Measurements from ENCODE around the gene KRT9.
"Not testable (repeated sequence)": the region's sequence is repeated elsewhere in the genome, so short reads cannot be mapped to it uniquely, and the experiment has no call there.

KRT9 gene

GRCh38 chr17:41571561-41572434, at the start of gene KRT9:
TSS of gene KRT9 (minus strand) at chr17:41572059. CDS start at chr17:41571992, 67 bp downstream.
- in situ Hi-C loops (cut with MboI; ENCODE audit: low sequenced_read_pairs), result no loop called here

GRCh38 chr17:41621435-41621817, 49.6 kb upstream of the KRT9 start:
- in situ Hi-C loops (cut with MboI; ENCODE audit: low sequenced_read_pairs), result not testable (repeated sequence)

DNA sequence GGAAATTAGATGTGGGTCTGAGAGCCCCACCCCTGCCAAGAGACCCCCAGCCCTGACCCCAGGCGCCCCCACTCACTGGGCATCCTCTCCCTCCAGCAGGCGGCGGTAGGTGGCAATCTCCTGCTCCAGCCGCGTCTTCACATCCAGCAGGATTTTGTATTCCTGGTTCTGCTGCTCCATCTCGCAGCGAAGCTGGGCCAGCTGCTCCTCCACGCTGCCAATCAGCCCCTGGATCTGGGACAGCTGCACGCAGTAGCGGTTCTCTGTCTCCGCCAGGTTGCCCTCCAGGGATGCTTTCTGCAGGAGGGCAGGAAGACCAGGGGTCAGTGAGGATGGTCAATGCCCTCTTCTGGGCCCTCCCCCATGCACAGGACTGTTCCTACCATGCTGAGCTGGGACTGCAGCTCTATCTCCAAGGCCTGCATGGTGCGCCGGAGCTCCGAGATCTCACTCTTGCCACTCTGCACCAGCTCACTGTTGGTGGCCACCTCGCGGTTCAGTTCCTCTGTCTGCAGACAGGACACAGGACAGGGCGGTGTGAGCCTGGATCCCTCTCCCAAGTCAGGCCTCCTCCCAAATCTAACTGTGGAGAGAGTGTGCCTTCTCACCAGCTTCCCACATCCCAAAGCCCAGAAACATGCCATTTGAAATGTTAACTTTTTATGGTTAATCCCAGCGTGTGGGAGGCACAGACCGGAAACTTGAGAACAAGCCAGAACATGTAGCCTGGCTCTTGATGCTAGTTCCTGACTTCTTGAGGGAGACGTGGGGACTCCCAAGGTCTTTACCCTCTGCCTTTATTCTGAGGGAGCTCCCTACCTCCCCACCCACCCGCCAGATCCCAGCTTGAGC, 49.0 kb upstream of the KRT9 start:
- in situ Hi-C loops (cut with MboI; ENCODE audit: low sequenced_read_pairs), result no loop called here

DNA sequence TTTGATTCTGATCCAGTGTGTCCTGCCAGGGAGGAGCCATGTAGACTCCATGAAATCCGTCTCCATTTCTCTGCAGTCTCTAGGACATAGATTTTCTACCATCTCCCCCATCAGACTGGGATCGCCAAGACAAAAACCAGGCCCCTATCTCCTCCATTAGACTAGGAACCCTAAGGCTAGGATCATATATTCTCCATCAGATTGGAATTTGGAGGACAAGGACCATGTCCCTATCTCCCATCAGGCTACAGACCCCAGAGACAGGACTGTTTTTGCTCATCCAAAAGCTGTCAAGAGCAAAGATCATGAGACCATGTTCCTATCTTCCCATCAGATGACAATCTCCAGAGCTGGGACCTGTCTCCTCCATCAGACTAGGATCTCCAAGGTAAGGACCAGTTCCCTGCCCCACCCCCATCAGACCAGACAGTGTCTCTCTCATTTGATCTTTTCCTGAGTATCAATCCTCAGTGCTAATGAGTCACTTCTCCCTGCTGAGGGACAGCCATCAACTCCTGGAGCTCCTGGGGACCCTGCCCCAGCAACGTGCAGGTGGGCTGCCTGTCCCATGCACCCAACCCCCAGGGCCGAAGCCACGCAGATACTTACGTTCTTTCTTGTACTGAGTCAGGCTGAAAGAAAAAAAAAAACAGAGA, 48.2 kb upstream of the KRT9 start:
- in situ Hi-C loops (cut with MboI; ENCODE audit: low sequenced_read_pairs), result not testable (repeated sequence)

GRCh38 chr17:41619036-41619926, 47.4 kb upstream of the KRT9 start:
- in situ Hi-C loops (cut with MboI; ENCODE audit: low sequenced_read_pairs), result no loop called here

GRCh38 chr17:41618341-41619035, 46.6 kb upstream of the KRT9 start:
- in situ Hi-C loops (cut with MboI; ENCODE audit: low sequenced_read_pairs), result no loop called here

GRCh38 chr17:41617698-41618097, 45.8 kb upstream of the KRT9 start:
- in situ Hi-C loops (cut with MboI; ENCODE audit: low sequenced_read_pairs), result no loop called here

GRCh38 chr17:41617136-41617535, 45.3 kb upstream of the KRT9 start:
- in situ Hi-C loops (cut with MboI; ENCODE audit: low sequenced_read_pairs), result no loop called here

DNA sequence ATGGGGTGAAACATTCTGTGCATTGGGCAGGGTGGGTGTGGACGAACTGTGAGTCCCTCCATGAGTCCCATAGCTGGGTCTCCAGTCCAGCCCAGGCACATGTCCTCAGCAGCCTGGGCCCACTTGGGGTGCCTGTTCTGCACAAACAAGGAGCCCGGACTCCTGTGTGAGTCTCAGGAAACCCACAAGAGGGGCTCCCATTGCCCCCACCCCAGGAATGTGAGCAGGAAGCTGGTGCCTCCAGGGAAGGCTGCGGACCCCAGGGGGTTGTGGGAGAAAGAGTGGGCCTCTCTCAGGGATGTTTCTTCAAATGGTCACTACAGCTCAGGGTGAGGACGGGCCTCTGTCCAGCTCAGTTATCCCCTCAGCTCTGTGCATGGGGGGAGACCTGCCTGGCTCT, 44.6 kb upstream of the KRT9 start:
- in situ Hi-C loops (cut with MboI; ENCODE audit: low sequenced_read_pairs), result not testable (repeated sequence)

DNA sequence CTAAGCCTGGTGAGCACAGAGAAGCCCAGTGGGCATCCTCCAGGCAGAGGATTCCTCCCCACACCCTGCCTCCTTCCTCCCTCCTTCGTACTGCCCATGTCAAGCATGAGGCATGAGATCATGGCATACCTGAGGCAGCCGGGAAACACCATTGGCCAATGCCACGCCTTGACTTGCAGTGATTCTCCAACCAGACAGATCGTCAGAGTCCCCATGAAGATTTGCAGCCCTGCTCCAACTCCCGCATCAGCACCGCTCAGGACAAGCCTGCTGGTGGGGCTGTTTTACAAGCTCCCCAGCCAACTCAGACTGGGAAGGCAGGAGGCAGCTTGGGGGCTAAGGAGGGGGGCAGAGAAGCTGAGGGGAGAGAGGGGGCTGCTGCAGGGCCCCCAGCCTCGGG, 43.6 kb upstream of the KRT9 start:
- in situ Hi-C loops (cut with MboI; ENCODE audit: low sequenced_read_pairs), result no loop called here

GRCh38 chr17:41614767-41615166, 42.9 kb upstream of the KRT9 start:
- in situ Hi-C loops (cut with MboI; ENCODE audit: low sequenced_read_pairs), result not testable (repeated sequence)

GRCh38 chr17:41614098-41614497, 42.2 kb upstream of the KRT9 start:
- in situ Hi-C loops (cut with MboI; ENCODE audit: low sequenced_read_pairs), result no loop called here

DNA sequence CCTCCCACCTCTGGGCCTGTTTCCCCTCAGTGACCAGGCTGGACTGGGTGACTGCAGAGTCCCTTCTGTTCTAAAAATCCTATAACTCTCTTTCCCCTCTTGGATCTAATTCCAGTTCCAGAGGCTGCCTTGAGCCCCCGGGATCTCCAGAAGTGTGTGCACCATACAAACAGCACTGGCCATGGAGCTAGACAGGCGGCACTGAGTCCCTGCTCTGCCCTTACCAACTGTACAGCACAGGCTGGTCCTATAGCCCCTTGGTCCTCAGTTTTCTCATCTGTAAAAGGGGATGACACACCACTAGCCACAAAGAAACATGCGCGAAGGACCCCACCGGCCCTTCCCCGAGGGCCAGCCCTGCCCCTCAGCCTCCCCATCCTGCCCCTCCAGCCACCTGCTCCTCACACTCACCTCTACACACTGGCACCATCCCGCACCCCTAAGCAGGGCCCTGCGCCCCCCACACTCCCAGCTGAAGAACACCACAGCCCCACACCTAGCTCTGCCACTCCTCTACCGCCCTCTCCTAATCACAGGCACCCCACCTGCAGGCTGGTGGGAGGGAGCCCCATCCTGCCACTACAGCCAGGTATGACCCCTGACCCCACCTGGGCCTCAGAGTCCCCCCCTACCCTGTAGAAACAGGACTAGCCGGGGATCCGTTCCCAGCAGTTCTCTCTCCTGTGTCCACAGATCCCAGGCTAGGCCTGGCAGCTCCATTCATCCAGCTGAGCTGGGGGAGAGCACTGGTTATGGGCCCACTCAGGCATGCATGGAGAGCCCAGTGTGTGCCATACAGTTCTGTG, 41.6 kb upstream of the KRT9 start:
- in situ Hi-C loops (cut with MboI; ENCODE audit: low sequenced_read_pairs), result no loop called here

DNA sequence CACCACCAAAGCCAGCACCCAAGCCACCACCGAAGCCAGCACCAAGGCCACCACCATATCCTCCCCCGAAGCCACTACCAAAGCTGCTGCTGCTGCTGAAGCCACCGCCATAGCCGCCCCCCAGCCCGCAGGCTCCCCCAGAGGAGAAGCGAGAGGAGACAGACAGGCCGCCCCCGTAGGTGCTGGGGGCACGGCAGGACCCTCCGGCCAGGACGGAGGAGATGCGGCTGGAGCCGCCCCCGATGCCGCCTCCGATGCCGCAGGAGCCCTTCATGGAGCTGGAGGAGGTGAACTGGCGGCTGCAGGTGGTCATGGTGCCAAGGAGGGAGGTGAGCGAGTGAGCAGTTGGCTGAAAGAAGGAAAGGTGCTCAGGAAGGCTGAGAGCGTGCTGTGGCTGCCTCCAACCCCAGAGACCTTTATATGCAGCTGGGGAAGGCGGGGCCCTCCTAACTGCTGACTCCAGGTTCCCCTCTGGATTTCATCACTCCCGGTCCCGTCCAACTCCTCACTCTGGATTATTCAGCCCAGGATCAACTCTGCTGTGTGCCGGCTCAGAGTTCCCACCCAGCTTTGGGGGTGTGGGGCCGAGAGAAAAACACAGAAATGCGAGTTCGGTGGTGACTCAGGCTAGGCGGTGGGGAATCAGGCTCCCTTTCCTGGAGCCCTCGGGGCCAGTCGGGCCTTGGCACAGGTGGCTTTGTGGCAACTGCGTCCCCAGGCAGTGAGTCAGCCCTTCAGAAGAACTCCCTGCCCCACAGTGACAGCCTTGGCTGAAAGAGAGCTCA, 40.7 kb upstream of the KRT9 start, which contains the start of gene KRT16:
Gene KRT16, minus strand, starts transcription at position 392 of the 785 bp plus-strand sequence. Its CDS starts 79 bp downstream, at position 313.
- in situ Hi-C loops (cut with MboI; ENCODE audit: low sequenced_read_pairs), result not testable (repeated sequence)

DNA sequence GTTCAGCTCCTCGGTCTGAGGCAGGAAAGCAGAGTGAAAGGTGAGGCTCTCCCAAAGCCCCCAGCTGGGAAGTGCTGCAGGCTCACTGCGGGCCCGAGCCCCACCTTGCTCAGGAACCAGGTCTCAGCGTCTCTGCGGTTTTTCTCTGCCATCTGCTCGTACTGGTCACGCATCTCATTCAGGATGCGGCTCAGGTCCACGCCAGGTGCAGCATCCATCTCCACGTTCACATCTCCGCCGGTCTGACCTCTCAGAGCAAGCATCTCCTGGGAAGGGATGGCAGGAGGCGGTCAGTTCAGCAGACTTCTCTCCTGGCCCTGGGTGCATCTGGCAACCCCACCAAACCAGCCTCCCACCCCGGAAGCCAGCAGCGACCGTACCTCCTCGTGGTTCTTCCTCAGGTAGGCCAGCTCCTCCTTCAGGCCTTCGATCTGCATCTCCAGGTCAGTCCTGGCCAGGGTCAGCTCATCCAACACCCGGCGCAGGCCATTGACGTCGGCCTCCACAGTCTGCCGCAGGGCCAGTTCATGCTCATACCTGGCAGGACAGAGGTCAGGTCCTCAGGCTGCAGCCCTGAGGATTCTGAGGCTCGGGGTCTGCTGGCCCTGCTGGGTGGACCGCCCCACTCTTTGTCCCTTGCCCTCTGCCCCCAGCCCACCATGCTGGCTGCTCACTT, 39.2 kb upstream of the KRT9 start:
- in situ Hi-C loops (cut with MboI; ENCODE audit: low sequenced_read_pairs), result no loop called here

GRCh38 chr17:41610061-41610517, 38.2 kb upstream of the KRT9 start:
- in situ Hi-C loops (cut with MboI; ENCODE audit: low sequenced_read_pairs), result not testable (repeated sequence)

DNA sequence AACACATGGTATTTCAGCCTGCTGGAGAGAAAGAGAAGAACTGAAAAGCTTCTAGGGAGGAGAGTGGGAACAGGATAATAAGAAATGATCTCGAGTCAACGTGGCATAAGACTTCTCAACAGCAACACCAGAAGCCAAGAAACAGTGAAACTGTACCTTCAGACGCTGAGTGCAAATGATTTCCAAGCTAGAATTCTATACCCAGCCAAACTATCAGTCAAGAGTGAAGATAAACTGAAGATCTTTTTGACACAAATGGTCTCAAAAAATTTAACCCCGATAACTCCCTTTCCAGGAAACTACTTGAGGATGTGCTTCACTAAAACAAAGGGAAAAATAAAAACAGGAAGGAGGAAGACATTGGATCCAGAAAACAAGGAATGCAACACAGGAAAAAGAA, 35.1 kb upstream of the KRT9 start:
- in situ Hi-C loops (cut with MboI; ENCODE audit: low sequenced_read_pairs), result not testable (repeated sequence)

All from HL-60/S4 treated with retinoic acid at 250 ng/mL for 4 days and 3 days (cell line).